Kasumi-1 (cell line): ENCODE data around the gene SUGP2.

Experiments used
- DNase-seq, 2 experiments: peaks; one replicate each; lab custom pipeline; 2025; lab: John Stamatoyannopoulos, UW

The SUGP2 gene

GRCh38 chr19:18951721-18952281, 81.5 kb downstream of the SUGP2 start:
- DNase-seq = no peak

GRCh38 chr19:18949858-18950257, 83.5 kb downstream of the SUGP2 start:
- no peak for DNase-seq

GRCh38 chr19:18948976-18949356, 84.4 kb downstream of the SUGP2 start:
- no peak for DNase-seq

GRCh38 chr19:18948075-18948975, 85.0 kb downstream of the SUGP2 start:
- DNase-seq = no peak

GRCh38 chr19:18946918-18947317, 86.4 kb downstream of the SUGP2 start:
- no peak for DNase-seq

GRCh38 chr19:18946335-18946734, 87.0 kb downstream of the SUGP2 start:
- DNase-seq = no peak

GRCh38 chr19:18945297-18945696, 88.0 kb downstream of the SUGP2 start:
- DNase-seq = no peak

DNA sequence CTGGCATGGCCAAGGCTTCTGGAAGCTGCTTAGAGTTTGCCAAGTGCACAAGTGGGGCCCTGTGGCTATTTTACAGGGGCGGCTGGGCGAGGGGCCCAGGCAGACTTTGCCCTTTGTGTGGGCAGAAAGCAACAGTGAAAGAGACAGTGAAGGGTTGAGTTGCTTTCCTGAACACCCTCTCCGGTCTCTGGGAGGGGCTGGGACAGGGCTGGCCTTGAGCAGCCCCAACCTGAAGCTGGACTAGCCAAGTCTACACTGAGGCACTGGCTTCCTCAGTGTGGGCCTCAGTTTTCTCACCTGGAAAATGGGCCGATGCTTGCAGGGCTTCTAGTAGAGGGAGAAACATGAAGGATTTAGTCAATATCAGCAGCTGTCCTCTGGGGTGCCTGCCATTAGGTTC, 89.9 kb downstream of the SUGP2 start:
- no peak for DNase-seq

DNA sequence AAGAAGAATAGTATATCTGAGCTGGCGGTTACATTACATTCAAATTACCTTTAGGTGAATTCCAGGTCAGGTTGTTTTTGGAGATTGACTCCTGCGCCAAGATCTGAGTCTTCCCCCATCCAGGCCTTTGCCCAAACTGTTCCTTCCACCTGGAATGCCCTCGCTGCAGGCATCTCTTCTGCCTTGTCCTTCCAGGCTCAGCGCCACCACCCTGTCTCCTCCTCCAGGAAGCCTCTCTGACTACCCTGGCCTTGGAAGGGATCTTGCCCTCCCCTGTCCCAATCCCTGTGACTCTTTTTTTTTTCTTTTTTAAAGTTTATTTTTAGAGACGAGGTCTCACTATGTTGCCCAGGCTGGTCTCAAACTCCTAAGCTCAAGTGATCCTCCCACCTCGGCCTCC, 90.6 kb downstream of the SUGP2 start:
- no peak for DNase-seq

- no peak for DNase-seq
These were observed 91.5 kb downstream of the SUGP2 start for GRCh38 chr19:18941628-18942354.
